Dedifferentiated amniotic fluid mesenchymal stem cell (primary cell): ENCODE data around the gene GNAT2.

Experiments used
- DNase-seq: peaks from one replicate; pipeline ENCODE4 v3.0.0-alpha.2; 2016; ENCODE audit errors: extremely low spot score

GNAT2 gene

GRCh38 chr1:109557520-109557919 lies 61.9 kb downstream of the GNAT2 start:
- DNase-seq = no peak

DNA sequence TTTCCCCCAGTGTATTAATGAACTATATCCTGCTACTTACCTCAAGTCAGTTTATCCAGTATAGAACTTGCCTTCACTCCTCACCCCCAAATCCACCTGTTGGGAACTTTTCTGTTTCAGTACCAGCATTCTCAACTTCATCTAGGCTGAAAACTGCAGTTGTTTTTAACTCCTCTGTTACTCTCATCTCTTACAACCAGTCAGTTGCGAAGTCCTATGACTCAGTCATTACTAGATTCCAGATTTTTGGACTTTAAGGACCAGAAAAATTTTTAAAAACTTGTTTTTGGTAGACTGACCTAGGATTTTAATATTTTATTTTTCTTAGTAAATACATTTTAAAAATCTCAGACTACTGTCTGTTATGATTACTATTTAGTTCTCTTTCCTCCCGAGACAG lies 62.9 kb downstream of the GNAT2 start:
- no peak for DNase-seq
